ENCODE measurements around the gene PPAT. TPM values are rescaled to one million over a fixed set of nuclear protein-coding genes. Genes with fewer than 3 reads are reported as not detected.

PPAT gene
- total and polyA plus RNA-seq, 2 experiments from 2014 or later: 63.0 to 96.8 TPM

- Histone ChIP-seq H3K4me3 (no peak overlapping the region), H3F3A (replicated peaks; ENCODE audit: low read depth) (no peaks in the 10 kb centered on the region), H3K36me3 (ENCODE audit: insufficient read depth) (peaks cover 3% of the 10 kb centered on the region; the same call in 1 of the 2 replicates), H3K27me3 (ENCODE audit: insufficient read depth) (no peaks in the 10 kb centered on the region), H3K79me2 (replicated peaks; ENCODE audit: insufficient read depth) (no peaks in the 10 kb centered on the region), H4K20me1 (replicated peaks; ENCODE audit: insufficient read depth) (no peaks in the 10 kb centered on the region), H3K4me2 (no peak overlapping the region), H3K9me2 (ENCODE audit: insufficient read depth) (no peaks in the 10 kb centered on the region), H2AFZ (no peak overlapping the region), H3K4me1 (ENCODE audit: insufficient read depth) (no peaks in the 10 kb centered on the region), H3K27ac (ENCODE audit: low read depth) (no peak overlapping the region)
- no peaks in the 10 kb centered on the region for H3K27me3 Mint-ChIP-seq (ENCODE audit: insufficient read depth, low read depth, poor library complexity)
- no peaks in the 10 kb centered on the region for H3K4me1 Mint-ChIP-seq
- DNase-seq (ENCODE audit: low spot score) (no peak), ATAC-seq (no peak)
- peaks cover 31% of the 10 kb centered on the region for H3K36me3 Mint-ChIP-seq (ENCODE audit: low read depth)
- H3K4me3 Mint-ChIP-seq: no peak overlapping the region
- H3K9me3 Mint-ChIP-seq: peaks cover 6% of the 10 kb centered on the region; the same call in 2 of the 3 replicates
- no peak overlapping the region for H3K27ac Mint-ChIP-seq
- TF ChIP-seq, protein P1, sequence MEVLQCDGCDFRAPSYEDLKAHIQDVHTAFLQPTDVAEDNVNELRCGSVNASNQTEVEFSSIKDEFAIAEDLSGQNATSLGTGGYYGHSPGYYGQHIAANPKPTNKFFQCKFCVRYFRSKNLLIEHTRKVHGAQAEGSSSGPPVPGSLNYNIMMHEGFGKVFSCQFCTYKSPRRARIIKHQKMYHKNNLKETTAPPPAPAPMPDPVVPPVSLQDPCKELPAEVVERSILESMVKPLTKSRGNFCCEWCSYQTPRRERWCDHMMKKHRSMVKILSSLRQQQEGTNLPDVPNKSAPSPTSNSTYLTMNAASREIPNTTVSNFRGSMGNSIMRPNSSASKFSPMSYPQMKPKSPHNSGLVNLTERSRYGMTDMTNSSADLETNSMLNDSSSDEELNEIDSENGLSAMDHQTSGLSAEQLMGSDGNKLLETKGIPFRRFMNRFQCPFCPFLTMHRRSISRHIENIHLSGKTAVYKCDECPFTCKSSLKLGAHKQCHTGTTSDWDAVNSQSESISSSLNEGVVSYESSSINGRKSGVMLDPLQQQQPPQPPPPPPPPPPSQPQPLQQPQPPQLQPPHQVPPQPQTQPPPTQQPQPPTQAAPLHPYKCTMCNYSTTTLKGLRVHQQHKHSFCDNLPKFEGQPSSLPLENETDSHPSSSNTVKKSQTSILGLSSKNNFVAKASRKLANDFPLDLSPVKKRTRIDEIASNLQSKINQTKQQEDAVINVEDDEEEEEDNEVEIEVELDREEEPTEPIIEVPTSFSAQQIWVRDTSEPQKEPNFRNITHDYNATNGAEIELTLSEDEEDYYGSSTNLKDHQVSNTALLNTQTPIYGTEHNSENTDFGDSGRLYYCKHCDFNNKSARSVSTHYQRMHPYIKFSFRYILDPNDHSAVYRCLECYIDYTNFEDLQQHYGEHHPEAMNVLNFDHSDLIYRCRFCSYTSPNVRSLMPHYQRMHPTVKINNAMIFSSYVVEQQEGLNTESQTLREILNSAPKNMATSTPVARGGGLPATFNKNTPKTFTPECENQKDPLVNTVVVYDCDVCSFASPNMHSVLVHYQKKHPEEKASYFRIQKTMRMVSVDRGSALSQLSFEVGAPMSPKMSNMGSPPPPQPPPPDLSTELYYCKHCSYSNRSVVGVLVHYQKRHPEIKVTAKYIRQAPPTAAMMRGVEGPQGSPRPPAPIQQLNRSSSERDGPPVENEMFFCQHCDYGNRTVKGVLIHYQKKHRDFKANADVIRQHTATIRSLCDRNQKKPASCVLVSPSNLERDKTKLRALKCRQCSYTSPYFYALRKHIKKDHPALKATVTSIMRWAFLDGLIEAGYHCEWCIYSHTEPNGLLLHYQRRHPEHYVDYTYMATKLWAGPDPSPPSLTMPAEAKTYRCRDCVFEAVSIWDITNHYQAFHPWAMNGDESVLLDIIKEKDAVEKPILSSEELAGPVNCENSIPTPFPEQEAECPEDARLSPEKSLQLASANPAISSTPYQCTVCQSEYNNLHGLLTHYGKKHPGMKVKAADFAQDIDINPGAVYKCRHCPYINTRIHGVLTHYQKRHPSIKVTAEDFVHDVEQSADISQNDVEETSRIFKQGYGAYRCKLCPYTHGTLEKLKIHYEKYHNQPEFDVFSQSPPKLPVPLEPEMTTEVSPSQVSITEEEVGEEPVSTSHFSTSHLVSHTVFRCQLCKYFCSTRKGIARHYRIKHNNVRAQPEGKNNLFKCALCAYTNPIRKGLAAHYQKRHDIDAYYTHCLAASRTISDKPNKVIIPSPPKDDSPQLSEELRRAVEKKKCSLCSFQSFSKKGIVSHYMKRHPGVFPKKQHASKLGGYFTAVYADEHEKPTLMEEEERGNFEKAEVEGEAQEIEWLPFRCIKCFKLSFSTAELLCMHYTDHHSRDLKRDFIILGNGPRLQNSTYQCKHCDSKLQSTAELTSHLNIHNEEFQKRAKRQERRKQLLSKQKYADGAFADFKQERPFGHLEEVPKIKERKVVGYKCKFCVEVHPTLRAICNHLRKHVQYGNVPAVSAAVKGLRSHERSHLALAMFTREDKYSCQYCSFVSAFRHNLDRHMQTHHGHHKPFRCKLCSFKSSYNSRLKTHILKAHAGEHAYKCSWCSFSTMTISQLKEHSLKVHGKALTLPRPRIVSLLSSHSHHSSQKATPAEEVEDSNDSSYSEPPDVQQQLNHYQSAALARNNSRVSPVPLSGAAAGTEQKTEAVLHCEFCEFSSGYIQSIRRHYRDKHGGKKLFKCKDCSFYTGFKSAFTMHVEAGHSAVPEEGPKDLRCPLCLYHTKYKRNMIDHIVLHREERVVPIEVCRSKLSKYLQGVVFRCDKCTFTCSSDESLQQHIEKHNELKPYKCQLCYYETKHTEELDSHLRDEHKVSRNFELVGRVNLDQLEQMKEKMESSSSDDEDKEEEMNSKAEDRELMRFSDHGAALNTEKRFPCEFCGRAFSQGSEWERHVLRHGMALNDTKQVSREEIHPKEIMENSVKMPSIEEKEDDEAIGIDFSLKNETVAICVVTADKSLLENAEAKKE (CRISPR knock-in tag; IDR thresholded peaks at IDR 0.05): no peak
- TF ChIP-seq STAT1 (IDR thresholded peaks at IDR 0.05; ENCODE audit: unreplicated experiment) (no peak), EZH2 (IDR thresholded peaks at IDR 0.05; ENCODE audit: low read depth, unreplicated experiment) (no peak), NANOG (IDR thresholded peaks at IDR 0.05; ENCODE audit: borderline replicate concordance) (no peak), CREB1 (CRISPR knock-in tag; IDR thresholded peaks at IDR 0.05; ENCODE audit: low read depth) (no peak), EZH2phosphoT487 (IDR thresholded peaks at IDR 0.05; ENCODE audit: unreplicated experiment) (no peak), ZNF331 (CRISPR knock-in tag; IDR thresholded peaks at IDR 0.05; ENCODE audit: low read depth) (no peak), JUNB (IDR thresholded peaks at IDR 0.05; ENCODE audit: unreplicated experiment) (no peak), POLR2AphosphoS5 (IDR thresholded peaks at IDR 0.05; ENCODE audit: low read depth) (no peak), ZNF114 (CRISPR knock-in tag; IDR thresholded peaks at IDR 0.05) (no peak)
- TF ChIP-seq, protein P2, sequence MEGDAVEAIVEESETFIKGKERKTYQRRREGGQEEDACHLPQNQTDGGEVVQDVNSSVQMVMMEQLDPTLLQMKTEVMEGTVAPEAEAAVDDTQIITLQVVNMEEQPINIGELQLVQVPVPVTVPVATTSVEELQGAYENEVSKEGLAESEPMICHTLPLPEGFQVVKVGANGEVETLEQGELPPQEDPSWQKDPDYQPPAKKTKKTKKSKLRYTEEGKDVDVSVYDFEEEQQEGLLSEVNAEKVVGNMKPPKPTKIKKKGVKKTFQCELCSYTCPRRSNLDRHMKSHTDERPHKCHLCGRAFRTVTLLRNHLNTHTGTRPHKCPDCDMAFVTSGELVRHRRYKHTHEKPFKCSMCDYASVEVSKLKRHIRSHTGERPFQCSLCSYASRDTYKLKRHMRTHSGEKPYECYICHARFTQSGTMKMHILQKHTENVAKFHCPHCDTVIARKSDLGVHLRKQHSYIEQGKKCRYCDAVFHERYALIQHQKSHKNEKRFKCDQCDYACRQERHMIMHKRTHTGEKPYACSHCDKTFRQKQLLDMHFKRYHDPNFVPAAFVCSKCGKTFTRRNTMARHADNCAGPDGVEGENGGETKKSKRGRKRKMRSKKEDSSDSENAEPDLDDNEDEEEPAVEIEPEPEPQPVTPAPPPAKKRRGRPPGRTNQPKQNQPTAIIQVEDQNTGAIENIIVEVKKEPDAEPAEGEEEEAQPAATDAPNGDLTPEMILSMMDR (conservative IDR thresholded peaks at IDR 0.05; ENCODE audit: low read depth in 2 of 2): no peak
- TF ChIP-seq, protein P3, sequence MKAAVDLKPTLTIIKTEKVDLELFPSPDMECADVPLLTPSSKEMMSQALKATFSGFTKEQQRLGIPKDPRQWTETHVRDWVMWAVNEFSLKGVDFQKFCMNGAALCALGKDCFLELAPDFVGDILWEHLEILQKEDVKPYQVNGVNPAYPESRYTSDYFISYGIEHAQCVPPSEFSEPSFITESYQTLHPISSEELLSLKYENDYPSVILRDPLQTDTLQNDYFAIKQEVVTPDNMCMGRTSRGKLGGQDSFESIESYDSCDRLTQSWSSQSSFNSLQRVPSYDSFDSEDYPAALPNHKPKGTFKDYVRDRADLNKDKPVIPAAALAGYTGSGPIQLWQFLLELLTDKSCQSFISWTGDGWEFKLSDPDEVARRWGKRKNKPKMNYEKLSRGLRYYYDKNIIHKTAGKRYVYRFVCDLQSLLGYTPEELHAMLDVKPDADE (IDR thresholded peaks at IDR 0.05): no peak
- TF ChIP-seq, protein P4, sequence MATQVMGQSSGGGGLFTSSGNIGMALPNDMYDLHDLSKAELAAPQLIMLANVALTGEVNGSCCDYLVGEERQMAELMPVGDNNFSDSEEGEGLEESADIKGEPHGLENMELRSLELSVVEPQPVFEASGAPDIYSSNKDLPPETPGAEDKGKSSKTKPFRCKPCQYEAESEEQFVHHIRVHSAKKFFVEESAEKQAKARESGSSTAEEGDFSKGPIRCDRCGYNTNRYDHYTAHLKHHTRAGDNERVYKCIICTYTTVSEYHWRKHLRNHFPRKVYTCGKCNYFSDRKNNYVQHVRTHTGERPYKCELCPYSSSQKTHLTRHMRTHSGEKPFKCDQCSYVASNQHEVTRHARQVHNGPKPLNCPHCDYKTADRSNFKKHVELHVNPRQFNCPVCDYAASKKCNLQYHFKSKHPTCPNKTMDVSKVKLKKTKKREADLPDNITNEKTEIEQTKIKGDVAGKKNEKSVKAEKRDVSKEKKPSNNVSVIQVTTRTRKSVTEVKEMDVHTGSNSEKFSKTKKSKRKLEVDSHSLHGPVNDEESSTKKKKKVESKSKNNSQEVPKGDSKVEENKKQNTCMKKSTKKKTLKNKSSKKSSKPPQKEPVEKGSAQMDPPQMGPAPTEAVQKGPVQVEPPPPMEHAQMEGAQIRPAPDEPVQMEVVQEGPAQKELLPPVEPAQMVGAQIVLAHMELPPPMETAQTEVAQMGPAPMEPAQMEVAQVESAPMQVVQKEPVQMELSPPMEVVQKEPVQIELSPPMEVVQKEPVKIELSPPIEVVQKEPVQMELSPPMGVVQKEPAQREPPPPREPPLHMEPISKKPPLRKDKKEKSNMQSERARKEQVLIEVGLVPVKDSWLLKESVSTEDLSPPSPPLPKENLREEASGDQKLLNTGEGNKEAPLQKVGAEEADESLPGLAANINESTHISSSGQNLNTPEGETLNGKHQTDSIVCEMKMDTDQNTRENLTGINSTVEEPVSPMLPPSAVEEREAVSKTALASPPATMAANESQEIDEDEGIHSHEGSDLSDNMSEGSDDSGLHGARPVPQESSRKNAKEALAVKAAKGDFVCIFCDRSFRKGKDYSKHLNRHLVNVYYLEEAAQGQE (IDR thresholded peaks at IDR 0.05; ENCODE audit: unreplicated experiment): no peak
These were observed 62.6 kb downstream of the PPAT start for GRCh38 chr4:56372774-56373173.

All from GM23338 (cell line).